ENCODE data around the gene C6orf15. TPM values are rescaled to one million over a fixed set of nuclear protein-coding genes. Genes with fewer than 3 reads are reported as not detected.

Gene C6orf15
- total and polyA plus RNA-seq, 2 of the 8 experiments (the other 6 are each of a cell fraction or from before 2014, with no cell fraction given): not detected

- Histone ChIP-seq H4K91ac (replicated peaks; ENCODE audit: insufficient read length, low read length) (no peak overlapping the region), H4K5ac (ENCODE audit: insufficient read length, low read depth, low read length) (no peak overlapping the region), H3K9me3 (ENCODE audit: insufficient read depth in 2 of 2, low read depth in 1 of 2, low read length in 1 of 2) (no peaks in the 10 kb centered on the region), H4K20me1 (replicated peaks in 1 of 2; ENCODE audit: control insufficient read depth in 1 of 2, insufficient read depth in 2 of 2, low read length in 2 of 2) (no peaks in the 10 kb centered on the region), H3K23ac (ENCODE audit: insufficient read length) (no peak overlapping the region), H3K56ac (replicated peaks; ENCODE audit: insufficient read length, low read depth, low read length) (no peak overlapping the region), H3K79me2 (ENCODE audit: control insufficient read depth in 1 of 2, insufficient read depth in 2 of 2, low read length in 2 of 2) (no peaks in the 10 kb centered on the region), H3K4me3 (ENCODE audit: extremely low read depth in 1 of 4, insufficient read depth in 2 of 4, low read depth in 3 of 4, low read length in 4 of 4) (no peak overlapping the region), H3K79me1 (ENCODE audit: low read depth, low read length) (no peaks in the 10 kb centered on the region), H2BK5ac (ENCODE audit: low read depth, low read length) (no peak overlapping the region), H2BK20ac (ENCODE audit: low read length) (no peak overlapping the region), H3K4me2 (ENCODE audit: insufficient read depth in 1 of 2, low read depth in 2 of 2, low read length in 2 of 2) (no peak overlapping the region), H2BK120ac (replicated peaks; ENCODE audit: low read depth, low read length) (no peak overlapping the region), H3K4me1 (replicated peaks in 1 of 4; ENCODE audit: control insufficient read depth in 3 of 4, insufficient read depth in 4 of 4, low read length in 3 of 4) (peaks cover 0 to 3% (median 0%) of the 10 kb centered on the region in 4 experiments; a peak in 3 of 7 replicates), H3K18ac (ENCODE audit: extremely low read depth, low read length) (no peak overlapping the region), H2BK15ac (ENCODE audit: low read length) (no peak overlapping the region), H4K8ac (ENCODE audit: extremely low read depth, insufficient read depth, low read length) (no peak overlapping the region), H3K9ac (replicated peaks in 1 of 4; ENCODE audit: extremely low read depth in 1 of 4, low read depth in 3 of 4, low read length in 3 of 4) (no peak overlapping the region), H3K4ac (replicated peaks; ENCODE audit: insufficient read length, low read depth, low read length) (no peak overlapping the region), H3K23me2 (ENCODE audit: low read depth, low read length) (no peaks in the 10 kb centered on the region), H2AFZ (ENCODE audit: low read length) (peak overlapping the region; percentile 94), H3K27me3 (replicated peaks in 1 of 4; ENCODE audit: control insufficient read depth in 3 of 4, extremely low read depth in 1 of 4, insufficient read depth in 3 of 4, low read length in 3 of 4) (no peaks in the 10 kb centered on the region), H3K27ac (ENCODE audit: low read depth, low read length) (no peak overlapping the region), H3K14ac (ENCODE audit: insufficient read length) (no peak overlapping the region), H3K36me3 (ENCODE audit: control insufficient read depth in 2 of 4, insufficient read depth in 4 of 4, low read length in 3 of 4) (no peaks in the 10 kb centered on the region), H2AK5ac (ENCODE audit: low read depth, low read length) (no peak overlapping the region), H2BK12ac (ENCODE audit: low read depth, low read length) (no peak overlapping the region)
- ChIA-PET CTCF (ENCODE audit: partially characterized antibody) (interaction anchor here (0.5 to 3.4 kb wide), 15 partner anchors 8 to 554 kb away, joined by 3 to 18 read pairs (median 4); partner anchors contain the start of gene VARS2), POLR2A (ENCODE audit: partially characterized antibody) (interaction anchor here (0.9 kb wide), 1 partner anchor 174 kb away, joined by 3 read pairs; no protein-coding TSS in a partner anchor)
- WGBS, 2 experiments (ENCODE audit: extremely low coverage in 1 of 2, insufficient coverage in 1 of 2, insufficient read length in 1 of 2, insufficient replicate concordance in 2 of 2, low coverage in 1 of 2, low lambda C conversion rate in 2 of 2, missing lambda C conversion rate in 1 of 2): 79% methylated on average over 3 of the region's 3 CpGs; no CpG with 5 or more reads in 1 of the 2 experiments
- no peak for DNase-seq (ENCODE audit: low read depth in 1 of 2, low spot score in 2 of 2)
- TF ChIP-seq SAP30 (IDR thresholded peaks at IDR 0.05; ENCODE audit: insufficient read depth, insufficient replicate concordance, low read length) (no peak), GTF2F1 (IDR thresholded peaks at IDR 0.05; ENCODE audit: borderline replicate concordance, low read depth, low read length) (no peak), SIN3A (conservative IDR thresholded peaks at IDR 0.05 in 1 of 2, IDR thresholded peaks at IDR 0.05 in 1 of 2; ENCODE audit: low read depth in 1 of 2, low read length in 2 of 2) (no peak), JUND (IDR thresholded peaks at IDR 0.05; ENCODE audit: low read length) (no peak)
- no peak for FAIRE-seq
These were observed 17.9 kb downstream of the C6orf15 start for GRCh38 chr6:31094389-31094881.

Measured in H1 (cell line).